H1 (cell line): ENCODE data around the gene DUOXA1. TPM values are rescaled to one million over a fixed set of nuclear protein-coding genes. Genes with fewer than 3 reads are reported as not detected.

Source experiments
- NANOG ChIP-seq: IDR thresholded peaks from 2 replicates; pipeline ENCODE4 v1.6.1; 2011; ENCODE audit warnings: low read length, low read depth, mild to moderate bottlenecking, inconsistent platforms; ENCODE audit not compliant: insufficient read depth, poor library complexity, severe bottlenecking
- PHF8 ChIP-seq: fragments of 200-600 bp; sonication (generic); conservative IDR thresholded peaks from 2 replicates; pipeline ENCODE4 v1.7.1; 2012; ENCODE audit warnings: low read depth, mild to moderate bottlenecking, inconsistent platforms, low read length, moderate library complexity
- RBBP5 ChIP-seq: IDR thresholded peaks from 2 replicates; pipeline ENCODE4 v1.7.1; 2012; ENCODE audit warnings: low read depth, mild to moderate bottlenecking, inconsistent platforms, low read length, moderate library complexity, borderline replicate concordance
- SRF ChIP-seq: IDR thresholded peaks from 2 replicates; pipeline ENCODE4 v1.6.1; 2011; ENCODE audit warnings: mild to moderate bottlenecking, low read depth, low read length, moderate library complexity
- polyA plus RNA-seq, 7 experiments: library from polyadenylated mRNA; depleted of rRNA in 3 of 7; stranded (reverse) in 5 of 7; unstranded in 2 of 7; fragments of >200 nt in 5 of 7; fragments of 200-250 nt in 2 of 7; gene quantifications; 1 replicate in 5 of 7; 2 replicates in 1 of 7; 4 replicates in 1 of 7; pipeline versions ENCODE4 v1.2.1 to v1.2.3, GENCODE V29; 2011 to 2013; ENCODE audit warnings: missing spikeins in 2 of 7, mixed read lengths in 2 of 7
- total RNA-seq: library from RNA; stranded (reverse); fragmentation: NEBNext Ultra II Directional; extraction: Animal tissue kit (Norgen Biotek cat#: 25700); gene quantifications from 2 replicates; pipeline ENCODE4 v1.2.1, GENCODE V29; 2021

DUOXA1 gene
- total and polyA plus RNA-seq, 2 of the 8 experiments (the other 6 are each of a cell fraction or from before 2014, with no cell fraction given), result 0.18 TPM; not detected in 1

- TF ChIP-seq RBBP5 (no peak), PHF8 (no peak), NANOG (no peak), SRF (no peak)
These were observed 36.7 kb downstream of the DUOXA1 start (continued) for GRCh38 chr15:45093013-45093412.
